ENCODE results near the gene GPR161. TPM values are rescaled to one million over a fixed set of nuclear protein-coding genes. Genes with fewer than 3 reads are reported as not detected.

Gene GPR161
- total and polyA plus RNA-seq, 2 of the 13 experiments (the other 11 are each of a cell fraction or from before 2014, with no cell fraction given): 0.13 to 0.35 TPM

DNA sequence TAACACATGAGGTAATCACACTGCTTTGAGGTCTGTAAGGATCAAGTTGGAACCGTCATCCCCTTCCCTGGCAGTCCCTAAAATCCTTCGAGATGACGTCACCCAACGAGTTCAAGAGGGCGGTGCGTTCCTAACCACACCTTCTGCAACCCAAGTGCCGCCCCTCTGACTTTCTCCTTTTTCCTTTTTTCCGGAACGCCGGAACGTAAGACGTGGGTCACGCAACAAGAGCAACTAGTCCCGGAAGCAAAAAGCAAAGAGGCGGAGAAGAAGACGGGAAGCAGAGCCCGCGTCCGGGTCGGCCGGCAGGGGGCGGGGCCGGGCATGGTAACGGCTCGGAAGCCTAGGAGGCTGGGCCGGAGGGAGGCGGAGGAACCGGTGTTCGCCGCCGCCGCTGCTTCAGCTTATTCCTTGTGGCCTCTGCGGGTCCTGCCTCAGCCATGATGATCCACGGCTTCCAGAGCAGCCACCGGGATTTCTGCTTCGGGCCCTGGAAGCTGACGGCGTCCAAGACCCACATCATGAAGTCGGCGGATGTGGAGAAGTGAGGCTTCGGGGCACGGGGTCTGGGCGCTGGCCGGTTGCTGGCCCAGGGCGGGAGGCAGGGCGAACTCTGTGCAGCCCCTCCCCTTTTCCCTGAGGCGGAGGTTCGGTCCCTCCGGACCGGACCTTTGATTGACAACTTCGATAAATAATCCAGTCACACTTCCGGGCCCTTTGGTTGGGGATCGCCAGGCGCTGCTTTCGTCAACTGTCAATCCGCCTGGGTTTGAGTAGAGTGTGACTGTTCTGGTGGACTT is 42.1 kb upstream of the GPR161 start, which contains the start of gene TIPRL (continued):
- TF ChIP-seq, protein P1, sequence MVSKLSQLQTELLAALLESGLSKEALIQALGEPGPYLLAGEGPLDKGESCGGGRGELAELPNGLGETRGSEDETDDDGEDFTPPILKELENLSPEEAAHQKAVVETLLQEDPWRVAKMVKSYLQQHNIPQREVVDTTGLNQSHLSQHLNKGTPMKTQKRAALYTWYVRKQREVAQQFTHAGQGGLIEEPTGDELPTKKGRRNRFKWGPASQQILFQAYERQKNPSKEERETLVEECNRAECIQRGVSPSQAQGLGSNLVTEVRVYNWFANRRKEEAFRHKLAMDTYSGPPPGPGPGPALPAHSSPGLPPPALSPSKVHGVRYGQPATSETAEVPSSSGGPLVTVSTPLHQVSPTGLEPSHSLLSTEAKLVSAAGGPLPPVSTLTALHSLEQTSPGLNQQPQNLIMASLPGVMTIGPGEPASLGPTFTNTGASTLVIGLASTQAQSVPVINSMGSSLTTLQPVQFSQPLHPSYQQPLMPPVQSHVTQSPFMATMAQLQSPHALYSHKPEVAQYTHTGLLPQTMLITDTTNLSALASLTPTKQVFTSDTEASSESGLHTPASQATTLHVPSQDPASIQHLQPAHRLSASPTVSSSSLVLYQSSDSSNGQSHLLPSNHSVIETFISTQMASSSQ (IDR thresholded peaks at IDR 0.05; ENCODE audit: low read depth): no peak
- TF ChIP-seq, protein P1 (CRISPR knock-in tag; IDR thresholded peaks at IDR 0.05; ENCODE audit: borderline replicate concordance): peak; percentile 18; the same call in 1 of the 2 replicates
- TF ChIP-seq, protein P2, sequence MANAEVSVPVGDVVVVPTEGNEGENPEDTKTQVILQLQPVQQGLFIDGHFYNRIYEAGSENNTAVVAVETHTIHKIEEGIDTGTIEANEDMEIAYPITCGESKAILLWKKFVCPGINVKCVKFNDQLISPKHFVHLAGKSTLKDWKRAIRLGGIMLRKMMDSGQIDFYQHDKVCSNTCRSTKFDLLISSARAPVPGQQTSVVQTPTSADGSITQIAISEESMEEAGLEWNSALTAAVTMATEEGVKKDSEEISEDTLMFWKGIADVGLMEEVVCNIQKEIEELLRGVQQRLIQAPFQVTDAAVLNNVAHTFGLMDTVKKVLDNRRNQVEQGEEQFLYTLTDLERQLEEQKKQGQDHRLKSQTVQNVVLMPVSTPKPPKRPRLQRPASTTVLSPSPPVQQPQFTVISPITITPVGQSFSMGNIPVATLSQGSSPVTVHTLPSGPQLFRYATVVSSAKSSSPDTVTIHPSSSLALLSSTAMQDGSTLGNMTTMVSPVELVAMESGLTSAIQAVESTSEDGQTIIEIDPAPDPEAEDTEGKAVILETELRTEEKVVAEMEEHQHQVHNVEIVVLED (CRISPR knock-in tag; IDR thresholded peaks at IDR 0.05; ENCODE audit: borderline replicate concordance): peak; percentile 98
- TF ChIP-seq, protein P3, sequence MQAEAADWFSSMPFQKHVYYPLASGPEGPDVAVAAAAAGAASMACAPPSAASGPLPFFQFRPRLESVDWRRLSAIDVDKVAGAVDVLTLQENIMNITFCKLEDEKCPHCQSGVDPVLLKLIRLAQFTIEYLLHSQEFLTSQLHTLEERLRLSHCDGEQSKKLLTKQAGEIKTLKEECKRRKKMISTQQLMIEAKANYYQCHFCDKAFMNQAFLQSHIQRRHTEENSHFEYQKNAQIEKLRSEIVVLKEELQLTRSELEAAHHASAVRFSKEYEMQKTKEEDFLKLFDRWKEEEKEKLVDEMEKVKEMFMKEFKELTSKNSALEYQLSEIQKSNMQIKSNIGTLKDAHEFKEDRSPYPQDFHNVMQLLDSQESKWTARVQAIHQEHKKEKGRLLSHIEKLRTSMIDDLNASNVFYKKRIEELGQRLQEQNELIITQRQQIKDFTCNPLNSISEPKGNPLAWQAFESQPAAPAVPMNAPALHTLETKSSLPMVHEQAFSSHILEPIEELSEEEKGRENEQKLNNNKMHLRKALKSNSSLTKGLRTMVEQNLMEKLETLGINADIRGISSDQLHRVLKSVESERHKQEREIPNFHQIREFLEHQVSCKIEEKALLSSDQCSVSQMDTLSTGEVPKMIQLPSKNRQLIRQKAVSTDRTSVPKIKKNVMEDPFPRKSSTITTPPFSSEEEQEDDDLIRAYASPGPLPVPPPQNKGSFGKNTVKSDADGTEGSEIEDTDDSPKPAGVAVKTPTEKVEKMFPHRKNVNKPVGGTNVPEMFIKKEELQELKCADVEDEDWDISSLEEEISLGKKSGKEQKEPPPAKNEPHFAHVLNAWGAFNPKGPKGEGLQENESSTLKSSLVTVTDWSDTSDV (CRISPR knock-in tag; IDR thresholded peaks at IDR 0.05): 0 out of 2 replicates have a peak, but pooled peaks have one; percentile 46
- TF ChIP-seq KMT2B (CRISPR knock-in tag; IDR thresholded peaks at IDR 0.05) (peak; percentile 86), BRD4 (CRISPR knock-in tag; IDR thresholded peaks at IDR 0.05) (no peak; the same call in 1 of the 2 replicates), HNRNPUL1 (IDR thresholded peaks at IDR 0.05; ENCODE audit: low read depth, low read length) (no peak), ZNF777 (CRISPR knock-in tag; IDR thresholded peaks at IDR 0.05) (no peak), ZNF20 (CRISPR knock-in tag; IDR thresholded peaks at IDR 0.05) (no peak), ZBTB8A (CRISPR knock-in tag; IDR thresholded peaks at IDR 0.05; ENCODE audit: borderline replicate concordance, low read depth) (no peak)
- TF ChIP-seq, protein P4, sequence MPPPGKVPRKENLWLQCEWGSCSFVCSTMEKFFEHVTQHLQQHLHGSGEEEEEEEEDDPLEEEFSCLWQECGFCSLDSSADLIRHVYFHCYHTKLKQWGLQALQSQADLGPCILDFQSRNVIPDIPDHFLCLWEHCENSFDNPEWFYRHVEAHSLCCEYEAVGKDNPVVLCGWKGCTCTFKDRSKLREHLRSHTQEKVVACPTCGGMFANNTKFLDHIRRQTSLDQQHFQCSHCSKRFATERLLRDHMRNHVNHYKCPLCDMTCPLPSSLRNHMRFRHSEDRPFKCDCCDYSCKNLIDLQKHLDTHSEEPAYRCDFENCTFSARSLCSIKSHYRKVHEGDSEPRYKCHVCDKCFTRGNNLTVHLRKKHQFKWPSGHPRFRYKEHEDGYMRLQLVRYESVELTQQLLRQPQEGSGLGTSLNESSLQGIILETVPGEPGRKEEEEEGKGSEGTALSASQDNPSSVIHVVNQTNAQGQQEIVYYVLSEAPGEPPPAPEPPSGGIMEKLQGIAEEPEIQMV (CRISPR knock-in tag; IDR thresholded peaks at IDR 0.05; ENCODE audit: low read depth): peak; percentile 17; the same call in 1 of the 2 replicates
